KMS-11 (cell line): ENCODE results near the gene COL13A1.

ENCODE experiments used
- H2AFZ ChIP-seq: fragments of 200-600 bp; sonication (generic); 2 replicates; pipeline ENCODE4 v1.6.1; 2016; ENCODE audit warnings: antibody characterized with exemption, mixed run types, low read depth
- H3K27ac ChIP-seq: fragments of 200-600 bp; sonication (generic); 2 replicates; pipeline ENCODE4 v1.6.1; 2016; ENCODE audit warnings: mild to moderate bottlenecking, mixed run types
- H3K27me3 ChIP-seq: fragments of 200-600 bp; sonication (generic); 2 replicates; pipeline ENCODE4 v1.6.1; 2017; ENCODE audit warnings: mild to moderate bottlenecking, low read depth, mixed run types, moderate library complexity; ENCODE audit not compliant: insufficient read depth
- H3K36me3 ChIP-seq: fragments of 200-600 bp; sonication (generic); 2 replicates; pipeline ENCODE4 v1.6.1; 2017; ENCODE audit warnings: mild to moderate bottlenecking, mixed run types; ENCODE audit not compliant: insufficient read depth
- H3K4me1 ChIP-seq: fragments of 200-600 bp; sonication (generic); 2 replicates; pipeline ENCODE4 v1.6.1; 2016; ENCODE audit warnings: mild to moderate bottlenecking, low read depth, mixed run types; ENCODE audit not compliant: poor library complexity, severe bottlenecking
- H3K4me2 ChIP-seq: fragments of 200-600 bp; sonication (generic); 2 replicates; pipeline ENCODE4 v1.7.0; 2016; ENCODE audit warnings: mild to moderate bottlenecking, mixed run types
- H3K4me3 ChIP-seq: fragments of 200-600 bp; sonication (generic); IDR thresholded peaks from 2 replicates; pipeline ENCODE4 v1.6.1; 2017; ENCODE audit warnings: low read depth, low read length, mixed read lengths; ENCODE audit not compliant: insufficient read depth
- H3K79me2 ChIP-seq: fragments of 200-600 bp; sonication (generic); 2 replicates; pipeline ENCODE4 v1.6.1; 2016; ENCODE audit warnings: low read depth, mixed run types; ENCODE audit not compliant: insufficient read depth
- H3K9ac ChIP-seq: fragments of 200-600 bp; sonication (generic); 2 replicates; pipeline ENCODE4 v1.6.1; 2016; ENCODE audit warnings: mild to moderate bottlenecking, mixed run types
- H4K20me1 ChIP-seq: fragments of 200-600 bp; sonication (generic); 2 replicates; pipeline ENCODE4 v1.6.1; 2016; ENCODE audit warnings: mild to moderate bottlenecking, mixed run types; ENCODE audit not compliant: insufficient read depth
- TF ChIP-seq, protein P1 (sequence below): fragments of 200-600 bp; sonication (generic); conservative IDR thresholded peaks from 2 replicates; pipeline ENCODE4 v1.6.1; 2017; ENCODE audit warnings: low read depth, mild to moderate bottlenecking, antibody characterized with exemption, low read length, moderate library complexity, mixed read lengths

The COL13A1 gene

DNA sequence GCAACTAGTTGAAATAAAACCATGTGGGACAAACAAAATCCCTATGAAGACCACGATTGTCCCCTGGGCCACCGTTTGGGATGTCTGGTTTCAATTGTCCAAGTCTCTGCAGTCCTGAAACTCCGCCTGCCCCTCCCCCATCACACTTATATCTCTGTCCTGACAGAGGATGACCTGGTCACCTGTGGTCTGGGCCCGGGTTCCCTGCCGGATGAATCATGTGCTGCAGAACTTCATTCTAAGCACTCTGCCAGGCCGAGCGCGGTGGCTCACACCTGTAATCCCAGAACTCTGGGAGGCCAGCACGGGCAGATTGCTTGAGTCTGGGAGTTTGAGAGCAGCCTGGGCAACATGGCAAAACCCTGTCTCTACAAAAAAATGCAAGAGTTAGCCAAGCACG lies 91.1 kb downstream of the COL13A1 start:
- H3K27ac ChIP-seq = no peak overlapping the region
- H3K4me2 ChIP-seq = no peak overlapping the region
- H3K9ac ChIP-seq = no peak overlapping the region
- no peaks in the 10 kb centered on the region for H3K36me3 ChIP-seq
- no peak overlapping the region for H2AFZ ChIP-seq
- no peaks in the 10 kb centered on the region for H3K79me2 ChIP-seq
- no peaks in the 10 kb centered on the region for H4K20me1 ChIP-seq
- H3K4me1 ChIP-seq = no peaks in the 10 kb centered on the region
- TF ChIP-seq, protein P1, sequence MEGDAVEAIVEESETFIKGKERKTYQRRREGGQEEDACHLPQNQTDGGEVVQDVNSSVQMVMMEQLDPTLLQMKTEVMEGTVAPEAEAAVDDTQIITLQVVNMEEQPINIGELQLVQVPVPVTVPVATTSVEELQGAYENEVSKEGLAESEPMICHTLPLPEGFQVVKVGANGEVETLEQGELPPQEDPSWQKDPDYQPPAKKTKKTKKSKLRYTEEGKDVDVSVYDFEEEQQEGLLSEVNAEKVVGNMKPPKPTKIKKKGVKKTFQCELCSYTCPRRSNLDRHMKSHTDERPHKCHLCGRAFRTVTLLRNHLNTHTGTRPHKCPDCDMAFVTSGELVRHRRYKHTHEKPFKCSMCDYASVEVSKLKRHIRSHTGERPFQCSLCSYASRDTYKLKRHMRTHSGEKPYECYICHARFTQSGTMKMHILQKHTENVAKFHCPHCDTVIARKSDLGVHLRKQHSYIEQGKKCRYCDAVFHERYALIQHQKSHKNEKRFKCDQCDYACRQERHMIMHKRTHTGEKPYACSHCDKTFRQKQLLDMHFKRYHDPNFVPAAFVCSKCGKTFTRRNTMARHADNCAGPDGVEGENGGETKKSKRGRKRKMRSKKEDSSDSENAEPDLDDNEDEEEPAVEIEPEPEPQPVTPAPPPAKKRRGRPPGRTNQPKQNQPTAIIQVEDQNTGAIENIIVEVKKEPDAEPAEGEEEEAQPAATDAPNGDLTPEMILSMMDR = no peak
- H3K4me3 ChIP-seq = no peak overlapping the region
- H3K27me3 ChIP-seq = peaks cover 56% of the 10 kb centered on the region

GRCh38 chr10:69893271-69893900 lies 91.7 kb downstream of the COL13A1 start:
- H3K27ac ChIP-seq = no peak overlapping the region
- H3K4me2 ChIP-seq = no peak overlapping the region
- no peaks in the 10 kb centered on the region for H3K4me1 ChIP-seq
- peaks cover 58% of the 10 kb centered on the region for H3K27me3 ChIP-seq
- TF ChIP-seq, protein P1 = no peak
- no peaks in the 10 kb centered on the region for H4K20me1 ChIP-seq
- H3K36me3 ChIP-seq = no peaks in the 10 kb centered on the region
- H2AFZ ChIP-seq = no peak overlapping the region
- H3K4me3 ChIP-seq = no peak overlapping the region
- H3K9ac ChIP-seq = no peak overlapping the region
- no peaks in the 10 kb centered on the region for H3K79me2 ChIP-seq

GRCh38 chr10:69894156-69894555 lies 92.5 kb downstream of the COL13A1 start:
- Histone ChIP-seq H4K20me1 (no peaks in the 10 kb centered on the region), H3K27me3 (peaks cover 64% of the 10 kb centered on the region), H3K4me2 (no peak overlapping the region)

GRCh38 chr10:69895759-69896158 lies 94.1 kb downstream of the COL13A1 start:
- Histone ChIP-seq H3K27ac (no peak overlapping the region), H2AFZ (no peak overlapping the region), H3K27me3 (peaks cover 59% of the 10 kb centered on the region), H3K4me1 (no peaks in the 10 kb centered on the region), H3K9ac (no peak overlapping the region), H3K79me2 (no peaks in the 10 kb centered on the region), H3K4me3 (no peak overlapping the region), H3K36me3 (no peaks in the 10 kb centered on the region), H4K20me1 (no peaks in the 10 kb centered on the region), H3K4me2 (no peak overlapping the region)
- TF ChIP-seq, protein P1 = no peak

More at GRCh38 chr10:69894156-69894555, 92.5 kb downstream of the COL13A1 start:
- H3K79me2 ChIP-seq = no peaks in the 10 kb centered on the region
- TF ChIP-seq, protein P1 = no peak
- H2AFZ ChIP-seq = no peak overlapping the region
- no peaks in the 10 kb centered on the region for H3K36me3 ChIP-seq
- no peaks in the 10 kb centered on the region for H3K4me1 ChIP-seq
- H3K9ac ChIP-seq = no peak overlapping the region
- no peak overlapping the region for H3K27ac ChIP-seq
- no peak overlapping the region for H3K4me3 ChIP-seq
